Astrocyte (in vitro differentiated cells and primary cell): Measurements from ENCODE around the gene HDGF. TPM values are rescaled to one million over a fixed set of nuclear protein-coding genes. Genes with fewer than 3 reads are reported as not detected.

Experiments
- DNase-seq: peaks from one replicate; pipeline ENCODE4 v3.0.0-alpha.2; 2010; ENCODE audit warnings: low read depth
- FAIRE-seq: peaks from 2 replicates; lab custom pipeline; 2011; peaks lifted over from hg19 to GRCh38; lab: Jason Lieb, UNC
- H2AFZ ChIP-seq: 2 replicates; pipeline ENCODE4 v1.6.0; 2012; ENCODE audit warnings: low read depth, low read length, inconsistent platforms
- H3K27ac ChIP-seq: 2 replicates; pipeline ENCODE4 v1.5.1; 2011; ENCODE audit warnings: low read depth, low read length, inconsistent platforms
- H3K27me3 ChIP-seq: 2 replicates; pipeline ENCODE4 v1.6.0; 2011; ENCODE audit warnings: low read length, inconsistent platforms; ENCODE audit not compliant: insufficient read depth
- H3K36me3 ChIP-seq: 2 replicates; pipeline ENCODE4 v1.5.1; 2011; ENCODE audit warnings: low read length, inconsistent platforms; ENCODE audit not compliant: insufficient read depth
- H3K4me1 ChIP-seq: 2 replicates; pipeline ENCODE4 v1.5.1; 2011; ENCODE audit warnings: low read length, inconsistent platforms; ENCODE audit not compliant: insufficient read depth
- H3K4me2 ChIP-seq: 2 replicates; pipeline ENCODE4 v1.6.0; 2012; ENCODE audit warnings: low read length, inconsistent platforms
- H3K4me3 ChIP-seq: 2 replicates; pipeline ENCODE4 v1.5.1; 2011; ENCODE audit warnings: low read depth, mild to moderate bottlenecking, low read length, inconsistent platforms; ENCODE audit not compliant: insufficient read depth
- H3K79me2 ChIP-seq: 2 replicates; pipeline ENCODE4 v1.6.0; 2012; ENCODE audit warnings: mild to moderate bottlenecking, low read length, inconsistent platforms; ENCODE audit not compliant: insufficient read depth
- H3K9ac ChIP-seq: 2 replicates; pipeline ENCODE4 v1.6.0; 2012; ENCODE audit warnings: mild to moderate bottlenecking, low read length, inconsistent platforms
- H3K9me3 ChIP-seq: 2 replicates; pipeline ENCODE4 v1.5.1; 2012; ENCODE audit warnings: low read depth, mild to moderate bottlenecking, low read length, inconsistent platforms; ENCODE audit not compliant: insufficient read depth
- H4K20me1 ChIP-seq: 2 replicates; pipeline ENCODE4 v1.6.0; 2012; ENCODE audit warnings: low read length, inconsistent platforms; ENCODE audit not compliant: insufficient read depth
- H3K27ac Mint-ChIP-seq: one replicate; pipeline ENCODE4 v1.8.0; 2021; ENCODE audit warnings: mild to moderate bottlenecking, mixed read lengths; ENCODE audit not compliant: unreplicated experiment
- H3K27me3 Mint-ChIP-seq: one replicate; pipeline ENCODE4 v1.8.0; 2021; ENCODE audit warnings: low read depth, mixed read lengths; ENCODE audit not compliant: unreplicated experiment
- H3K36me3 Mint-ChIP-seq: one replicate; pipeline ENCODE4 v1.8.0; 2021; ENCODE audit warnings: low read depth, mixed read lengths; ENCODE audit not compliant: unreplicated experiment
- H3K4me1 Mint-ChIP-seq: one replicate; pipeline ENCODE4 v1.8.0; 2021; ENCODE audit warnings: low read depth, mixed read lengths; ENCODE audit not compliant: unreplicated experiment
- H3K4me3 Mint-ChIP-seq: one replicate; pipeline ENCODE4 v1.8.0; 2021; ENCODE audit warnings: mild to moderate bottlenecking, moderate library complexity, mixed read lengths; ENCODE audit not compliant: unreplicated experiment
- H3K9me3 Mint-ChIP-seq: one replicate; pipeline ENCODE4 v1.8.0; 2021; ENCODE audit warnings: mild to moderate bottlenecking, mixed read lengths; ENCODE audit not compliant: unreplicated experiment
- EZH2 ChIP-seq: IDR thresholded peaks from 2 replicates; pipeline ENCODE4 v1.6.1; 2012; ENCODE audit warnings: mild to moderate bottlenecking, low read length, inconsistent platforms; ENCODE audit not compliant: insufficient read depth
- total RNA-seq: library from RNA; stranded (reverse); gene quantifications from 2 replicates; pipeline ENCODE4 v1.2.1, GENCODE V29; 2021
- TF ChIP-seq, protein P1 (sequence below): IDR thresholded peaks from 2 replicates; pipeline ENCODE4 v1.5.1; 2011; ENCODE audit warnings: low read depth, mild to moderate bottlenecking, inconsistent platforms, low read length, moderate library complexity; ENCODE audit not compliant: insufficient read depth

The HDGF gene
- total RNA-seq, 1 donor from 2014 or later: 190 TPM

DNA sequence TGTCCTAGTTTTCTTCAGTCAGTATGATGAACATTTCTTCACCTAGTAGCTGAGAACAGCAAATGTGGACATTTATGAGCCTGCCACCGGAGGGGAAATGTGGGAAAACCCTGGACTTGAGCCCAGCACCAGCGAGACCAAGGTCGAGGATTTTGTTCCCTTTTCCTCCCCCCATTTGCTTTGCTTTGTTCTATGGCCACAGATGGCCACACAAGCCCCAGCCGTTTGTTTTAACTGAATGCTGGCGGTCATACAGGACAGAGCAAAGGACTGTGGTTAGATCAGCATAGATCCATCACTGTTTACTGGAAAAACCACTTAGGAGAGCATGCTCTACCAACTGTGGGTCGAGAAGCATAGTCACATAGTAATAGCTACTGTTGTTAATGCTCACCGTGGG lies 44.3 kb upstream of the HDGF start:
- no peaks in the 10 kb centered on the region for H3K9me3 ChIP-seq
- peaks cover 4% of the 10 kb centered on the region for H3K79me2 ChIP-seq
- H3K4me2 ChIP-seq: no peak overlapping the region
- peaks cover 35% of the 10 kb centered on the region for H3K4me1 Mint-ChIP-seq
- no peaks in the 10 kb centered on the region for H3K27me3 ChIP-seq
- H3K4me1 ChIP-seq: peaks cover 12% of the 10 kb centered on the region
- H3K36me3 Mint-ChIP-seq: peaks cover 17% of the 10 kb centered on the region
- H3K4me3 Mint-ChIP-seq: no peak overlapping the region
- peaks cover 76% of the 10 kb centered on the region for H4K20me1 ChIP-seq
- no peak overlapping the region for H2AFZ ChIP-seq
- H3K9me3 Mint-ChIP-seq: no peaks in the 10 kb centered on the region
- DNase-seq (peak; percentile 85), FAIRE-seq (no peak)
- H3K27me3 Mint-ChIP-seq: no peaks in the 10 kb centered on the region
- H3K4me3 ChIP-seq: no peak overlapping the region
- peak overlapping the region; percentile 9 for H3K27ac Mint-ChIP-seq
- H3K36me3 ChIP-seq: peaks cover 60% of the 10 kb centered on the region
- no peak overlapping the region for H3K9ac ChIP-seq
- no peak overlapping the region for H3K27ac ChIP-seq
- no peak for TF ChIP-seq EZH2
- TF ChIP-seq, protein P1, sequence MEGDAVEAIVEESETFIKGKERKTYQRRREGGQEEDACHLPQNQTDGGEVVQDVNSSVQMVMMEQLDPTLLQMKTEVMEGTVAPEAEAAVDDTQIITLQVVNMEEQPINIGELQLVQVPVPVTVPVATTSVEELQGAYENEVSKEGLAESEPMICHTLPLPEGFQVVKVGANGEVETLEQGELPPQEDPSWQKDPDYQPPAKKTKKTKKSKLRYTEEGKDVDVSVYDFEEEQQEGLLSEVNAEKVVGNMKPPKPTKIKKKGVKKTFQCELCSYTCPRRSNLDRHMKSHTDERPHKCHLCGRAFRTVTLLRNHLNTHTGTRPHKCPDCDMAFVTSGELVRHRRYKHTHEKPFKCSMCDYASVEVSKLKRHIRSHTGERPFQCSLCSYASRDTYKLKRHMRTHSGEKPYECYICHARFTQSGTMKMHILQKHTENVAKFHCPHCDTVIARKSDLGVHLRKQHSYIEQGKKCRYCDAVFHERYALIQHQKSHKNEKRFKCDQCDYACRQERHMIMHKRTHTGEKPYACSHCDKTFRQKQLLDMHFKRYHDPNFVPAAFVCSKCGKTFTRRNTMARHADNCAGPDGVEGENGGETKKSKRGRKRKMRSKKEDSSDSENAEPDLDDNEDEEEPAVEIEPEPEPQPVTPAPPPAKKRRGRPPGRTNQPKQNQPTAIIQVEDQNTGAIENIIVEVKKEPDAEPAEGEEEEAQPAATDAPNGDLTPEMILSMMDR: no peak

DNA sequence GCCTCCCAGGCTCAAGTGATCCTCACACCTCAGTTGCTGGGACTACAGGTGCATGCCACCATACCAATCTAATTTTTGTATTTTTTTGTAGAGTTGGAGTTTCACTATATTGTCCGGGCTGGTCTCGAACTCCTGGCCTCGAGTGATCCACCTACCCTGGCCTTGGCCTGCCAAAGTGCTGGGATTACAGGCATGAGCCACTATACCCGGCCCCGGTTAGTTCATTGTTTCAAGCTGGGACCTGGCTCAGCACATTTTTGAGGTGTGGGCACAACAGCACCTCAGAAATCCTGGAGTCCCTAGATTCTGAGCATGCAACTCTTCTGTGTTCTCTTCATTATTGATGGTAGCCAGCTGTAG lies 43.9 kb upstream of the HDGF start:
- Histone ChIP-seq H3K9me3 (no peaks in the 10 kb centered on the region), H4K20me1 (peaks cover 75% of the 10 kb centered on the region), H3K36me3 (peaks cover 57% of the 10 kb centered on the region), H3K79me2 (peaks cover 4% of the 10 kb centered on the region), H3K4me3 (no peak overlapping the region), H3K9ac (no peak overlapping the region), H3K4me1 (peaks cover 12% of the 10 kb centered on the region), H3K4me2 (no peak overlapping the region), H3K27ac (no peak overlapping the region), H2AFZ (no peak overlapping the region), H3K27me3 (no peaks in the 10 kb centered on the region)
- H3K9me3 Mint-ChIP-seq: no peaks in the 10 kb centered on the region
- peak overlapping the region; percentile 9 for H3K27ac Mint-ChIP-seq
- peaks cover 17% of the 10 kb centered on the region for H3K36me3 Mint-ChIP-seq
- H3K4me3 Mint-ChIP-seq: no peak overlapping the region
- no peak for TF ChIP-seq EZH2
- TF ChIP-seq, protein P1: no peak
- peaks cover 35% of the 10 kb centered on the region for H3K4me1 Mint-ChIP-seq
- H3K27me3 Mint-ChIP-seq: no peaks in the 10 kb centered on the region
- DNase-seq (no peak), FAIRE-seq (no peak)

DNA sequence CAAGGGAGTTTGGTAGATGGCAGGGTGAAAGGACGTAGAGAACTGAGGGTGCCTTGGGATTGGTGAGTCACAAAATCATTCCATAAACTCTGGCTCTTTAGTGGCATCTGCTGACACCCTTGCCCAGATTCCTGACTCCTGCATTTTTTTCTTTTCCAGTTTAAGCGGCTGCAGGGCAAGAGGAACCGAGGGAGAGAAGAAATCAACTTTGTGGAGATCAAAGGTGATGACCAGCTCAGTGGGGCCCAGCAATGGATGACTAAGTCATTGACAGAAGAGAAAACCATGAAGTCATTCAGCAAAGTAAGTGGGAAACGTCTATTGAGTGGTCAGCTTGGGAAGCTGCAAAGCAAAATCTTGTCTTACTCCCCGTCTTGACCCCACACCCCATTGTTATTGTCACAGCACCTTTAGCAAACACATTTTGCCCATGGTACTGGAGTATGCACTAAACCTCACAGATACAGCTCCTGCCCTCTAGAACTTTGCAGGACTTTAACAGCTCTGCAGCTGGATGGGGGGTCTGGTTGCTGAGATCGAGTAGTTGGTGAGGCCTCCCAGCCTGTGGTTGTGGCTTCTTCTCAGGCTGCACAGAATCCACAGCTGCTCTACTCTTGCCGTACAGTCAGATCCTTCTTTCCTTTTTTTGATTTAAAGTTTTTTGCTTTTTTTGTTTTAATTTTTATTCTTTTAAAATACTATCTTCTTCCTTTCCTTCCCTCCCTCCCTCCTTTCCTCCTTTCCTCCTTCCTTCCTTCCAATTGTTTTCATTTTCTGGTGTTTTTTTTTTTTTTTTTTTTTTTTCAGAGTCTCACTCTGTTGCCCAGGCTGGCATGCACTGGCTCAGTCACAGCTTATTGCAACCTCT lies 43.3 kb upstream of the HDGF start:
- no peaks in the 10 kb centered on the region for H3K27me3 Mint-ChIP-seq

More for the DNA sequence above, 43.3 kb upstream of the HDGF start:
- no peak overlapping the region for H3K4me2 ChIP-seq
- FAIRE-seq (no peak), DNase-seq (no peak)
- Mint-ChIP-seq H3K9me3 (no peaks in the 10 kb centered on the region), H3K27ac (peak overlapping the region; percentile 75), H3K4me3 (peak overlapping the region; percentile 37), H3K4me1 (peaks cover 33% of the 10 kb centered on the region), H3K36me3 (peaks cover 15% of the 10 kb centered on the region)
- TF ChIP-seq, protein P1: no peak
- TF ChIP-seq EZH2: no peak
- peaks cover 51% of the 10 kb centered on the region for H3K36me3 ChIP-seq
- H2AFZ ChIP-seq: no peak overlapping the region
- H3K9ac ChIP-seq: no peak overlapping the region
- peaks cover 12% of the 10 kb centered on the region for H3K4me1 ChIP-seq
- no peaks in the 10 kb centered on the region for H3K9me3 ChIP-seq
- no peak overlapping the region for H3K27ac ChIP-seq
- H3K79me2 ChIP-seq: peaks cover 8% of the 10 kb centered on the region
- H4K20me1 ChIP-seq: peaks cover 80% of the 10 kb centered on the region
- H3K27me3 ChIP-seq: no peaks in the 10 kb centered on the region
- H3K4me3 ChIP-seq: no peak overlapping the region
